ENCODE measurements around the gene SCFD1.
"Not testable (repeated sequence)": the region's sequence is repeated elsewhere in the genome, so short reads cannot be mapped to it uniquely, and the experiment has no call there.

SCFD1 gene

GRCh38 chr14:30621940-30622830 lies at the start of gene SCFD1:
Gene SCFD1 (plus strand): TSS chr14:30622319. CDS start chr14:30622339, 20 bp downstream.
- DNase-seq: peak; percentile 79 to 88 (median 84)

- DNase-seq: no peak
Measured at GRCh38 chr14:30572771-30573170, 49.3 kb upstream of the SCFD1 start.

- no peak for DNase-seq
Measured at GRCh38 chr14:30573226-30573814, 48.8 kb upstream of the SCFD1 start.

- DNase-seq: no peak
Measured at GRCh38 chr14:30573966-30574365, 48.2 kb upstream of the SCFD1 start.

GRCh38 chr14:30574777-30575176 lies 47.3 kb upstream of the SCFD1 start:
- DNase-seq: not testable (repeated sequence)

- not testable (repeated sequence) for DNase-seq
Measured at GRCh38 chr14:30576333-30576732, 45.8 kb upstream of the SCFD1 start.

- DNase-seq: no peak
Measured at GRCh38 chr14:30580616-30581282, 41.4 kb upstream of the SCFD1 start.

- no peak for DNase-seq
Measured at GRCh38 chr14:30581283-30581625, 40.9 kb upstream of the SCFD1 start.

GRCh38 chr14:30582376-30582775 lies 39.7 kb upstream of the SCFD1 start:
- no peak for DNase-seq

GRCh38 chr14:30584058-30584630 lies 38.0 kb upstream of the SCFD1 start:
- DNase-seq: no peak

GRCh38 chr14:30585204-30585603 lies 36.9 kb upstream of the SCFD1 start:
- DNase-seq: no peak

- no peak for DNase-seq
Measured at GRCh38 chr14:30587141-30587540, 35.0 kb upstream of the SCFD1 start.

- no peak for DNase-seq
Measured at GRCh38 chr14:30588873-30589272, 33.2 kb upstream of the SCFD1 start.

GRCh38 chr14:30596935-30597334 lies 25.2 kb upstream of the SCFD1 start:
- DNase-seq: no peak

- no peak for DNase-seq
Measured at GRCh38 chr14:30597504-30597903, 24.6 kb upstream of the SCFD1 start.

GRCh38 chr14:30600922-30601918 lies 20.9 kb upstream of the SCFD1 start:
- no peak for DNase-seq

GRCh38 chr14:30603402-30603801 lies 18.7 kb upstream of the SCFD1 start:
- no peak for DNase-seq

- DNase-seq: not testable (repeated sequence)
Measured at GRCh38 chr14:30604696-30605095, 17.4 kb upstream of the SCFD1 start.

GRCh38 chr14:30607156-30607780 lies 14.9 kb upstream of the SCFD1 start:
- no peak for DNase-seq

- no peak for DNase-seq
Measured at GRCh38 chr14:30608533-30609006, 13.5 kb upstream of the SCFD1 start.

- DNase-seq: no peak
Measured at GRCh38 chr14:30610787-30611343, 11.3 kb upstream of the SCFD1 start.

Data from activated CD4-positive, CD25-positive, alpha-beta regulatory T cell (primary cell).